HL-60 (cell line): Measurements from ENCODE around the gene FOXF1.

ENCODE experiments used
- DNase-seq, 2 experiments: peaks; one replicate each; pipeline ENCODE4 v3.0.0-alpha.2; 2010 to 2020; ENCODE audit warnings: low read depth in 1 of 2, low spot score in 1 of 2
- H3K27ac ChIP-seq: fragments of 250-450 bp; sonication (Bioruptor Pico); replicated peaks from 2 replicates; pipeline ENCODE4 v1.5.1; 2020; ENCODE audit warnings: mild to moderate bottlenecking, moderate library complexity
- H3K27me3 ChIP-seq: fragments of 250-450 bp; sonication (Bioruptor Pico); 2 replicates; pipeline ENCODE4 v1.5.1; 2021; ENCODE audit warnings: mild to moderate bottlenecking, moderate library complexity; ENCODE audit not compliant: insufficient read depth, poor library complexity, severe bottlenecking
- H3K4me3 ChIP-seq: replicated peaks from 2 replicates; pipeline ENCODE4 v1.5.1; 2011; ENCODE audit warnings: mild to moderate bottlenecking, control low read depth, low read length; ENCODE audit not compliant: insufficient read depth
- CTCF ChIP-seq: IDR thresholded peaks from one replicate; pipeline ENCODE4 v1.5.1; 2011; ENCODE audit warnings: low read length, control low read depth, inconsistent platforms; ENCODE audit not compliant: insufficient read depth
- GABPA ChIP-seq: IDR thresholded peaks from 2 replicates; pipeline ENCODE4 v1.6.1; 2012; ENCODE audit warnings: low read depth
- POLR2AphosphoS5 ChIP-seq: IDR thresholded peaks from 2 replicates; pipeline ENCODE4 v1.6.1; 2012; ENCODE audit warnings: low read depth
- REST ChIP-seq: IDR thresholded peaks from 2 replicates; pipeline ENCODE4 v1.6.1; 2012; ENCODE audit warnings: low read depth; ENCODE audit not compliant: insufficient replicate concordance
- SPI1 ChIP-seq: IDR thresholded peaks from 2 replicates; pipeline ENCODE4 v1.6.1; 2012; ENCODE audit warnings: low read depth, mild to moderate bottlenecking, borderline replicate concordance

The FOXF1 gene

DNA sequence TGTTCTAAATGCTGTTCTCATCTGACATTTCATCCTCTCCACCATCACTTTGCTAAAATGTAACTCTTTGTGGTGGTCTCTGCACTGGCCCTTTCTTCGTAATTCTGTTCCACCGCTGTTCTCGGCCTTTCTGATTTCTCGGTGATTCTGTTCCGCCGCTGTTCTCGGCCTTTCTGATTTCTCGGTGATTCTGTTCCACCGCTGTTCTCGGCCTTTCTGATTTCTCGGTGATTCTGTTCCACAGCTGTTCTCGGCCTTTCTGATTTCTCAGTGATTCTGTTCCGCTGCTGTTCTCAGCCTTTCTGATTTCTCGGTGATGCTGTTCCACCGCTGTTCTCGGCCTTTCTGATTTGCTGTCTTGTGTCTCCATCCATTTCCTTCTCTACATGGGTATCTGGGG is 12.3 kb downstream of the FOXF1 start:
- no peaks in the 10 kb centered on the region for H3K27me3 ChIP-seq
- TF ChIP-seq CTCF (no peak), GABPA (no peak), REST (no peak), SPI1 (no peak), POLR2AphosphoS5 (no peak)
- no peak overlapping the region for H3K4me3 ChIP-seq
- no peak for DNase-seq
- no peak overlapping the region for H3K27ac ChIP-seq

DNA sequence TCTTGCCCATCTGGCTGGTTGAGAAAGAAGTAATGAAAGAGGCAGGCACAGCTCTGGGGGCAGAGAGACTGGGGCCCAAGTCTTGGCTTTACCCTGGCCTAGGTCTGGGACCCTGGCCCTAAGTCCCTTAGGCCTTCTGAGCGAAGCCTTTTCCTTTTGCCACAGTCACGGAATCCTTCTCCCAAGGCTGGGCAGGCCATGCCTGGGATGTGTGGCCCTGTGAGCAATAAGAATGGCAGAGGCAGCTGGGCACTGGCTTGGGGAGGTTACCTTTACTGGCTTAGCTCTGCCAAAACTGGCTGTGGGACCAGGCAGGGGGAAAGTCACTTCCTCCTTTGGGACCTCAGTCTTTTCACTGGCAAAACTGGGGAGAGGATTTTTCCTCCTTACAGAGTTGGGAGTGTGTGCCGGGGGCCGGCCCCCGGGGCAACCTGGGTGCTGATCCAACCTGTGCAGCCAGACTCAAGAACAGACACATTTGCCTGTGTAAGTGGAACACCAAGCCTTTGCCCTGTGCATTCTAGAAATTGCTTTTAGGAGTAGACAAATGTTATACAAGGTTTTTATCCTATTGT is 12.9 kb downstream of the FOXF1 start:
- H3K4me3 ChIP-seq = no peak overlapping the region
- no peak for DNase-seq
- no peaks in the 10 kb centered on the region for H3K27me3 ChIP-seq
- H3K27ac ChIP-seq = no peak overlapping the region
- TF ChIP-seq REST (no peak), GABPA (no peak), CTCF (no peak), SPI1 (no peak), POLR2AphosphoS5 (no peak)

GRCh38 chr16:86524029-86524428 is 13.7 kb downstream of the FOXF1 start:
- Histone ChIP-seq H3K4me3 (no peak overlapping the region), H3K27ac (no peak overlapping the region), H3K27me3 (no peaks in the 10 kb centered on the region)
- no peak for TF ChIP-seq POLR2AphosphoS5
- DNase-seq = no peak

DNA sequence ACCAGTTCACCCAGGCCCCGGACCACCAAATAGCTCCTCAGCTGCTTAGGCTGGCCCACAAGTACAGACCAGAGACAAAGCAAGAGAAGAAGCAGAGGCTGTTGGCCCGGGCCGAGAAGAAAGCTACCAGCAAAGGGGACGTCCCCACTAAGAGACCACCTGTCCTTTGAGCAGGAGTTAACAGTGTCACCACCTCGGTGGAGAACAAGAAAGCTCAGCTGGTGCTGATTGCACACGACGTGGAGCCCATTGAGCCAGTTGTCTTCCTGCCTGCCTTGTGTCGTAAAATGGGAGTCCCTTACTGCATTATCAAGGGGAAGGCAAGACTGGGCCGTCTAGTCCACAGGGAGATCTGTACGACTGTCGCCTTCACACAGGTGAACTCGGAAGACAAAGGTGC is 15.4 kb downstream of the FOXF1 start:
- no peak overlapping the region for H3K27ac ChIP-seq
- TF ChIP-seq SPI1 = no peak
- no peak for TF ChIP-seq REST
- DNase-seq = no peak
- H3K4me3 ChIP-seq = no peak overlapping the region
- H3K27me3 ChIP-seq = no peaks in the 10 kb centered on the region
